Right lobe of liver (tissue), 4 donors: ENCODE data around the gene PROCA1.

Experiments
- CTCF ChIP-seq, 4 donors: fragments of 200-600 bp in 3 of 4; fragments of 450-650 bp in 1 of 4; IDR thresholded peaks; one replicate each; pipeline versions ENCODE4 v1.5.1 to v1.8.0; 2016 to 2022; ENCODE audit warnings: antibody characterized with exemption in 4 of 4, mild to moderate bottlenecking in 2 of 4
- POLR2A ChIP-seq: fragments of 450-650 bp; IDR thresholded peaks from one replicate; pipeline ENCODE4 v1.6.1; 2017; ENCODE audit warnings: antibody characterized with exemption, mild to moderate bottlenecking
- donor health status: DM: no; HTN: no; CAD: no.
- donor health status: DM: no; HTN: no; CAD: no.
- donor health status: DM: no; HTN: yes; CAD: no.

- TF ChIP-seq CTCF (IDR thresholded peaks at IDR 0.05) = no peak
- no peak for TF ChIP-seq POLR2A
Observed at GRCh38 chr17:28675490-28675889, 36.2 kb downstream of the PROCA1 start.
